SH-SY5Y (cell line): ENCODE measurements around the gene APEH.

Source experiments
- GATA2 ChIP-seq: IDR thresholded peaks from 2 replicates; pipeline ENCODE4 v1.6.1; 2011; ENCODE audit warnings: mild to moderate bottlenecking, low read depth, low read length
- GATA3 ChIP-seq: IDR thresholded peaks from 2 replicates; pipeline ENCODE4 v1.6.1; 2011; ENCODE audit warnings: low read depth, mild to moderate bottlenecking, low read length, moderate library complexity

GRCh38 chr3:49641292-49641691, 32.9 kb upstream of the APEH start:
- TF ChIP-seq GATA2 (no peak), GATA3 (no peak)
